Measurements from ENCODE around the gene RALY. TPM values are rescaled to one million over a fixed set of nuclear protein-coding genes. Genes with fewer than 3 reads are reported as not detected.

RALY gene
- 76.6 and 97.3 TPM in 2 replicates for total RNA-seq

DNA sequence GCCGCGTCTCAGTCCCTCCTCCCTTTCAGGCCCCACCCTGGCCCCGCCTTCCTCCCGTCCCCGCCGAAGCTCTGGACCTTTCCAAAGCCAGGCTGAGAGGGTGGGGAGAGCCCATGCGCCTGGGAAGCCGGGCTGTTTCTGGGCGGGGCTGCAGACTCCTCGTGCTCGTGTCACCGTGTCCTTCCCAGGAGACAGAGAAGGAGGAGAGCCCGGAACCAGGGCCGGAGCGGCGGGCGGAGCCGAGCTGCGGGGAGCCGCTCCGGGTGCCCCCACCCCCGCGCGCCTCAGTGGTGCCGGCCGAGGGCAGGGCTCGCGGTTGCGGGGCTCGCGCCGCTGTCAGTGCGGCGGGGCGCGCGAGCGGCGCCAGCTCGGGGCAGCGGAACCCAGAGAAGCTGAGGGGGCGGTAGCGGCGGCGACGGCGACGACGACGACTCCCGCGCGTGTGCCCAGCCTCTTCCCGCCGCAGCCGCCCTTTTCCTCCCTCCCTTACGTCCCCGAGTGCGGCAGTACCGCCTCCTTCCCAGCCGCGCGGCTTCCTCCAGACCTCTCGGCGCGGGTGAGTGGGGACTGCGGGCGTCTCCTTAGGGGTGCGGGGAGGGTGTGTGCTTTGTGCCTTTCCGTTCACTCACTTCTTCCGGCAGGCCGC is at the start of gene RALY:
Gene RALY (plus strand): TSS at position 336 of the 646 bp plus-strand sequence. CDS start 78,164 bp downstream, outside the sequence.

DNA sequence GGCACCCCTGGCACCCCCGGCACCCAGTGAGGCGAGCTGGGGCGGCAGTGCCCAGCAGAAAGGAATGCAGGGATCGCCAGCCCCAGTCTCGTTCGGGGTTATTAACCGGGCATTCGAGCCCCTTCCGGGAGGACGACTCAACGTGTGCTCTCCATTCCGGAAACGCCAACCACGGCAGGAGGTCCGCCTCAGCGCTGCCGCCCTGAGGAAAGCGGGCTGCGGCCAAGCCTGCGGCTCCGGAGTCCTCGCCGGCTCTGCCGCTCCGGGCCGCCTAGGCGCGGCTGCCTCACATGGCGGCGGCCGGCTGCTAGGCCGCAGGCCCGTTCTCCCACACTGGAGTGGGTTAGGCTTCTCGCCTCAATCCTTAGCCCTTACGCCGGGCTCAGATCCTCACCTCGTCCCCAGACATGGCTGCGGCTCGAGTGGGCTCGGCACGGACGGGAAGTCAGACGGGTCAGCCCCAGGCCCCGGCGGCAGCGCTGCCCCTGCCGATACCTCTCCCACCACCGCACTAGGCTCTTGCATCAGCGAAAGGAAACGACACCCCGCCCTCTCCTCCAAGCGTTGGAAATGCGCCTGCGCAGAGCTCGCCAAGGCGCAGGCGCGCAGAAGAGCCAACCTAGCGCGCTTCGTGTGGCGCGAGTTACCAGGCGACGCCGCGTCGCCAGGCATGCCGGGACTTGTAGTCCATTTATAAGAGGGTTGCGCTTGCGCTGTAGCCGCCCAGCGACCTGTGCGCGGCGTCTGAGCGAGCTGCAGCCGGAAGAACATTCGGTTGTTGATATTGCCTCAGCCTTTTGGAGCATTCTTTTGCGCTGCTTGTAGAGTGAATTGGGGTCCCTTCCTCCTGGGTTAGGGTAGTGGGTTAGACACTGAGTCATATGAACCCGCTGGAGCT is 118.2 kb downstream of the RALY start, which contains the start of gene EIF2S2:
Gene EIF2S2 (minus strand): TSS at position 542 of the 898 bp plus-strand sequence. CDS start 133 bp downstream, at position 409.

Other genes starting within 250 kb of the RALY start
- 37.4 and 57.4 TPM in 2 replicates for gene CHMP4B, start 182.6 kb upstream of the RALY start, total RNA-seq
- 80.6 and 88.2 TPM in 2 replicates for gene EIF2S2, start 118.3 kb downstream of the RALY start, total RNA-seq
- not detected in 2 replicates for gene ASIP, start 247.5 kb downstream of the RALY start, total RNA-seq